GM12801 (cell line): ENCODE data around the gene CACYBP.

Experiments
- CTCF ChIP-seq: IDR thresholded peaks from one replicate; pipeline ENCODE4 v1.5.1; 2011; ENCODE audit warnings: control low read depth; ENCODE audit not compliant: insufficient read length; ENCODE audit errors: extremely low read depth

CACYBP gene

GRCh38 chr1:174990382-174990999 lies 9.3 kb upstream of the CACYBP start:
- no peak for TF ChIP-seq CTCF

GRCh38 chr1:174991473-174991872 lies 8.3 kb upstream of the CACYBP start:
- TF ChIP-seq CTCF: no peak

- TF ChIP-seq CTCF: no peak
These were observed 4.6 kb upstream of the CACYBP start for GRCh38 chr1:174995121-174995520.

- no peak for TF ChIP-seq CTCF
These were observed 3.8 kb upstream of the CACYBP start for GRCh38 chr1:174995916-174996315.

- no peak for TF ChIP-seq CTCF
These were observed 3.3 kb upstream of the CACYBP start for GRCh38 chr1:174996476-174996875.

- no peak for TF ChIP-seq CTCF
These were observed 2.7 kb upstream of the CACYBP start for GRCh38 chr1:174997041-174997440.

- peak; percentile 9 for TF ChIP-seq CTCF
These were observed 1.1 kb upstream of the CACYBP start for GRCh38 chr1:174998569-174999215.
